Smooth muscle cell (in vitro differentiated cells): ENCODE data around the gene SHISA9. TPM values are rescaled to one million over a fixed set of nuclear protein-coding genes. Genes with fewer than 3 reads are reported as not detected.

ENCODE experiments used
- DNase-seq: peaks from one replicate; lab custom pipeline; 2025; ENCODE audit not compliant: unreplicated experiment; lab: John Stamatoyannopoulos, UW
- H2AFZ ChIP-seq: fragments of 200-600 bp; sonication (generic); 2 replicates; pipeline ENCODE4 v1.6.0; 2016; ENCODE audit warnings: antibody characterized with exemption, low read depth, mild to moderate bottlenecking
- H3F3A ChIP-seq: fragments of 200-600 bp; sonication (generic); 2 replicates; pipeline ENCODE4 v1.6.0; 2017; ENCODE audit warnings: antibody characterized with exemption, low read depth
- H3K27ac ChIP-seq: fragments of 200-600 bp; sonication (generic); 2 replicates; pipeline ENCODE4 v1.5.1; 2016; ENCODE audit warnings: low read depth, mild to moderate bottlenecking
- H3K27me3 ChIP-seq: fragments of 200-600 bp; sonication (generic); 2 replicates; pipeline ENCODE4 v1.6.1; 2016; ENCODE audit warnings: low read depth, mild to moderate bottlenecking
- H3K36me3 ChIP-seq: fragments of 200-600 bp; sonication (generic); 2 replicates; pipeline ENCODE4 v1.5.1; 2016; ENCODE audit warnings: low read depth
- H3K4me1 ChIP-seq: fragments of 200-600 bp; sonication (generic); 2 replicates; pipeline ENCODE4 v1.5.1; 2016; ENCODE audit warnings: low read depth
- H3K4me2 ChIP-seq: fragments of 200-600 bp; sonication (generic); 2 replicates; pipeline ENCODE4 v1.6.0; 2016; ENCODE audit warnings: mild to moderate bottlenecking
- H3K4me3 ChIP-seq: fragments of 200-600 bp; sonication (generic); 2 replicates; pipeline ENCODE4 v1.5.1; 2016; ENCODE audit warnings: mild to moderate bottlenecking
- H3K79me2 ChIP-seq: fragments of 200-600 bp; sonication (generic); 2 replicates; pipeline ENCODE4 v1.6.0; 2016; ENCODE audit warnings: low read depth, mild to moderate bottlenecking
- H3K9ac ChIP-seq: fragments of 200-600 bp; sonication (generic); 2 replicates; pipeline ENCODE4 v1.6.0; 2016; ENCODE audit warnings: low read depth
- H3K9me3 ChIP-seq: fragments of 200-600 bp; sonication (generic); replicated peaks from 2 replicates; pipeline ENCODE4 v1.5.1; 2016; ENCODE audit warnings: low read depth
- H4K20me1 ChIP-seq: fragments of 200-600 bp; sonication (generic); 2 replicates; pipeline ENCODE4 v1.6.0; 2016; ENCODE audit warnings: low read depth
- CTCF ChIP-seq: fragments of 200-600 bp; sonication (generic); IDR thresholded peaks from 2 replicates; pipeline ENCODE4 v1.5.1; 2017; ENCODE audit warnings: borderline replicate concordance, mild to moderate bottlenecking, antibody characterized with exemption; ENCODE audit not compliant: insufficient read depth, poor library complexity, severe bottlenecking
- WGBS: methylation state at CpG from one replicate; pipeline ENCODE4 v1.1.7; 2016; ENCODE audit warnings: low lambda C conversion rate; 5-methylcytosine and 5-hydroxymethylcytosine counted together
- polyA plus RNA-seq: library from polyadenylated mRNA; unstranded; fragments of >200 nt; fragmentation: Nextera tagmentation; extraction: Ambion mirVana; gene quantifications from 2 replicates; pipeline ENCODE4 v1.2.1, GENCODE V29; 2016
- total RNA-seq: library from RNA; depleted of rRNA; stranded (reverse); fragments of >200 nt; gene quantifications from 2 replicates; pipeline ENCODE4 v1.2.3, GENCODE V29; 2014

The SHISA9 gene
- total and polyA plus RNA-seq, 2 experiments from 2014 or later: 0.09 TPM; not detected in 1

- Histone ChIP-seq H2AFZ (no peak overlapping the region), H3K4me2 (no peak overlapping the region), H3K9me3 (no peaks in the 10 kb centered on the region), H3K9ac (no peak overlapping the region), H3K36me3 (no peaks in the 10 kb centered on the region), H3K27me3 (peaks cover 90% of the 10 kb centered on the region), H3K4me1 (peaks cover 9% of the 10 kb centered on the region), H4K20me1 (no peaks in the 10 kb centered on the region), H3K27ac (no peak overlapping the region), H3F3A (no peaks in the 10 kb centered on the region), H3K4me3 (no peak overlapping the region), H3K79me2 (no peaks in the 10 kb centered on the region)
- no peak for TF ChIP-seq CTCF
- no peak for DNase-seq
- 42% methylated on average over 7 of the region's 7 CpGs for WGBS
Measured at GRCh38 chr16:12904329-12904671, 2.9 kb downstream of the SHISA9 start.

- no peaks in the 10 kb centered on the region for H3K79me2 ChIP-seq
- H3K36me3 ChIP-seq: no peaks in the 10 kb centered on the region
- DNase-seq: no peak
- no peak for TF ChIP-seq CTCF
- H3K4me2 ChIP-seq: no peak overlapping the region
- H2AFZ ChIP-seq: no peak overlapping the region
- H3K27ac ChIP-seq: no peak overlapping the region
- H3K4me3 ChIP-seq: no peak overlapping the region
- no peaks in the 10 kb centered on the region for H3K9me3 ChIP-seq
- H3K27me3 ChIP-seq: peaks cover 70% of the 10 kb centered on the region
- H3F3A ChIP-seq: no peaks in the 10 kb centered on the region
- no peak overlapping the region for H3K9ac ChIP-seq
- peaks cover 9% of the 10 kb centered on the region for H3K4me1 ChIP-seq
- 64% methylated on average over 5 of the region's 5 CpGs for WGBS
- H4K20me1 ChIP-seq: no peaks in the 10 kb centered on the region
Measured at GRCh38 chr16:12906271-12906670, 4.9 kb downstream of the SHISA9 start.

GRCh38 chr16:12906765-12907516, 5.5 kb downstream of the SHISA9 start:
- H3K79me2 ChIP-seq: no peaks in the 10 kb centered on the region

More at GRCh38 chr16:12906765-12907516, 5.5 kb downstream of the SHISA9 start:
- 95% methylated on average over 4 of the region's 5 CpGs for WGBS
- Histone ChIP-seq H3K9ac (no peak overlapping the region), H3K4me3 (no peak overlapping the region), H3K4me1 (peaks cover 9% of the 10 kb centered on the region), H3K27me3 (peaks cover 64% of the 10 kb centered on the region), H3K4me2 (no peak overlapping the region), H4K20me1 (no peaks in the 10 kb centered on the region), H3F3A (no peaks in the 10 kb centered on the region), H2AFZ (no peak overlapping the region), H3K9me3 (no peaks in the 10 kb centered on the region), H3K36me3 (no peaks in the 10 kb centered on the region), H3K27ac (no peak overlapping the region)
- TF ChIP-seq CTCF: no peak
- DNase-seq: no peak
